Activated T-helper 1 cell treated with anti-CD3 and anti-CD28 coated beads, Interleukin-12 subunit alpha, Interleukin-12 subunit beta, Interleukin-2, Interleukin-4 antibody, amounts not matched to agents 30 ng/mL and 10 ng/mL and 1 ng/mL, durations not matched to agents 14 hours and 24 hours and 36 hours (primary cell): ENCODE measurements around the gene C20orf144. TPM values are rescaled to one million over a fixed set of nuclear protein-coding genes. Genes with fewer than 3 reads are reported as not detected.

Experiments
- DNase-seq: peaks from one replicate; pipeline ENCODE4 v3.0.0; 2021; ENCODE audit warnings: low spot score
- H3K27ac Mint-ChIP-seq: one replicate; pipeline ENCODE4 v1.8.0; 2021; ENCODE audit warnings: mild to moderate bottlenecking, mixed read lengths
- H3K27me3 Mint-ChIP-seq: one replicate; pipeline ENCODE4 v1.8.0; 2022; ENCODE audit warnings: mild to moderate bottlenecking, moderate library complexity, mixed read lengths; ENCODE audit not compliant: insufficient read depth
- H3K36me3 Mint-ChIP-seq: one replicate; pipeline ENCODE4 v1.8.0; 2021; ENCODE audit warnings: low read depth, mixed read lengths
- H3K4me1 Mint-ChIP-seq: one replicate; pipeline ENCODE4 v1.8.0; 2021; ENCODE audit warnings: low read depth, mixed read lengths
- H3K4me3 Mint-ChIP-seq: one replicate; pipeline ENCODE4 v1.8.0; 2021; ENCODE audit warnings: mild to moderate bottlenecking, moderate library complexity, mixed read lengths
- H3K9me3 Mint-ChIP-seq: one replicate; pipeline ENCODE4 v1.8.0; 2021; ENCODE audit warnings: mixed read lengths
- intact Hi-C: fragments of 100-400 bp; cut with micrococcal nuclease; formaldehyde crosslinking; loops from one replicate; pipeline ENCODE4 v1.15.1; 2024
- total RNA-seq: library from RNA; stranded (reverse); gene quantifications from 2 replicates; pipeline ENCODE4 v1.2.3, GENCODE V29; 2022

Gene C20orf144
- total RNA-seq, 1 donor from 2014 or later = 0.29 TPM

GRCh38 chr20:33670715-33671499 is 8.8 kb downstream of the C20orf144 start:
- Mint-ChIP-seq H3K9me3 (no peaks in the 10 kb centered on the region), H3K27me3 (no peaks in the 10 kb centered on the region), H3K4me1 (peaks cover 48% of the 10 kb centered on the region), H3K27ac (no peak overlapping the region), H3K4me3 (no peak overlapping the region), H3K36me3 (peaks cover 13% of the 10 kb centered on the region)
- no peak for DNase-seq
- intact Hi-C loops = no loop called here

- no peak overlapping the region for H3K27ac Mint-ChIP-seq
- H3K4me1 Mint-ChIP-seq = peaks cover 43% of the 10 kb centered on the region
- no peaks in the 10 kb centered on the region for H3K9me3 Mint-ChIP-seq
- DNase-seq = no peak
- intact Hi-C loops = no loop called here
- H3K27me3 Mint-ChIP-seq = no peaks in the 10 kb centered on the region
- peak overlapping the region; percentile 91 for H3K4me3 Mint-ChIP-seq
- peaks cover 10% of the 10 kb centered on the region for H3K36me3 Mint-ChIP-seq
Observed at GRCh38 chr20:33671573-33672288, 9.6 kb downstream of the C20orf144 start.

- peaks cover 15% of the 10 kb centered on the region for H3K36me3 Mint-ChIP-seq
- intact Hi-C loops = no loop called here
- H3K4me1 Mint-ChIP-seq = peaks cover 47% of the 10 kb centered on the region
- H3K27me3 Mint-ChIP-seq = no peaks in the 10 kb centered on the region
- peak overlapping the region; percentile 91 for H3K4me3 Mint-ChIP-seq
- H3K27ac Mint-ChIP-seq = peak overlapping the region; percentile 86
- no peak for DNase-seq
- H3K9me3 Mint-ChIP-seq = no peaks in the 10 kb centered on the region
Observed at GRCh38 chr20:33672426-33673113, 10.4 kb downstream of the C20orf144 start.

GRCh38 chr20:33673114-33673409 is 10.9 kb downstream of the C20orf144 start:
- DNase-seq = no peak
- H3K36me3 Mint-ChIP-seq = peaks cover 19% of the 10 kb centered on the region
- H3K27ac Mint-ChIP-seq = peak overlapping the region; percentile 86
- peak overlapping the region; percentile 91 for H3K4me3 Mint-ChIP-seq
- intact Hi-C loops = no loop called here
- H3K9me3 Mint-ChIP-seq = no peaks in the 10 kb centered on the region
- no peaks in the 10 kb centered on the region for H3K27me3 Mint-ChIP-seq
- peaks cover 49% of the 10 kb centered on the region for H3K4me1 Mint-ChIP-seq

GRCh38 chr20:33673410-33674293 is 11.5 kb downstream of the C20orf144 start:
- Mint-ChIP-seq H3K4me1 (peaks cover 49% of the 10 kb centered on the region), H3K9me3 (no peaks in the 10 kb centered on the region), H3K27ac (peak overlapping the region; percentile 87), H3K27me3 (no peaks in the 10 kb centered on the region), H3K36me3 (peaks cover 19% of the 10 kb centered on the region), H3K4me3 (peak overlapping the region; percentile 91)
- no peak for DNase-seq
- intact Hi-C loops = loop anchor here (1.0 kb wide), 2 partner anchors 7 to 12 kb away; partner anchors contain the start of gene ACTL10

- DNase-seq = peak; percentile 73
- H3K9me3 Mint-ChIP-seq = no peaks in the 10 kb centered on the region
- H3K36me3 Mint-ChIP-seq = peaks cover 24% of the 10 kb centered on the region
- H3K4me1 Mint-ChIP-seq = peaks cover 54% of the 10 kb centered on the region
- peak within 1 kb of the TSS; percentile 87 for H3K27ac Mint-ChIP-seq
- intact Hi-C loops = loop anchor here (1.0 kb wide), 2 partner anchors 8 to 11 kb away; partner anchors contain the start of gene ACTL10
- no peaks in the 10 kb centered on the region for H3K27me3 Mint-ChIP-seq
- H3K4me3 Mint-ChIP-seq = peak within 1 kb of the TSS; percentile 91
Observed at GRCh38 chr20:33674294-33675135, 12.4 kb downstream of the C20orf144 start, which contains the start of gene NECAB3. Gene NECAB3, minus strand, starts transcription at chr20:33674428. Its CDS starts 76 bp downstream, at chr20:33674352.

- H3K4me1 Mint-ChIP-seq = peaks cover 55% of the 10 kb centered on the region
- intact Hi-C loops = no loop called here
- H3K27ac Mint-ChIP-seq = peak overlapping the region; percentile 66
Observed at GRCh38 chr20:33675136-33675959, 13.2 kb downstream of the C20orf144 start.

GRCh38 chr20:33676121-33676520 is 14.0 kb downstream of the C20orf144 start:
- intact Hi-C loops = no loop called here
- Mint-ChIP-seq H3K4me3 (no peak overlapping the region), H3K9me3 (no peaks in the 10 kb centered on the region), H3K4me1 (peaks cover 63% of the 10 kb centered on the region), H3K27ac (no peak overlapping the region), H3K36me3 (peaks cover 24% of the 10 kb centered on the region), H3K27me3 (no peaks in the 10 kb centered on the region)
- DNase-seq = no peak

More at GRCh38 chr20:33675136-33675959, 13.2 kb downstream of the C20orf144 start:
- Mint-ChIP-seq H3K27me3 (no peaks in the 10 kb centered on the region), H3K4me3 (peak overlapping the region; percentile 76), H3K9me3 (no peaks in the 10 kb centered on the region), H3K36me3 (peaks cover 22% of the 10 kb centered on the region)
- DNase-seq = no peak

- DNase-seq = no peak
- Mint-ChIP-seq H3K27ac (no peak overlapping the region), H3K9me3 (no peaks in the 10 kb centered on the region), H3K36me3 (peaks cover 29% of the 10 kb centered on the region), H3K4me1 (peaks cover 69% of the 10 kb centered on the region), H3K27me3 (no peaks in the 10 kb centered on the region), H3K4me3 (no peak overlapping the region)
- intact Hi-C loops = no loop called here
Observed at GRCh38 chr20:33676652-33677645, 14.8 kb downstream of the C20orf144 start.

GRCh38 chr20:33677991-33678702 is 16.0 kb downstream of the C20orf144 start:
- no peak overlapping the region for H3K4me3 Mint-ChIP-seq

More at GRCh38 chr20:33677991-33678702, 16.0 kb downstream of the C20orf144 start:
- Mint-ChIP-seq H3K27me3 (no peaks in the 10 kb centered on the region), H3K36me3 (peaks cover 29% of the 10 kb centered on the region), H3K9me3 (no peaks in the 10 kb centered on the region), H3K4me1 (peaks cover 66% of the 10 kb centered on the region), H3K27ac (peak overlapping the region; percentile 29)
- no peak for DNase-seq
- intact Hi-C loops = no loop called here
